ENCODE data around the gene PBX1.

The PBX1 gene

DNA sequence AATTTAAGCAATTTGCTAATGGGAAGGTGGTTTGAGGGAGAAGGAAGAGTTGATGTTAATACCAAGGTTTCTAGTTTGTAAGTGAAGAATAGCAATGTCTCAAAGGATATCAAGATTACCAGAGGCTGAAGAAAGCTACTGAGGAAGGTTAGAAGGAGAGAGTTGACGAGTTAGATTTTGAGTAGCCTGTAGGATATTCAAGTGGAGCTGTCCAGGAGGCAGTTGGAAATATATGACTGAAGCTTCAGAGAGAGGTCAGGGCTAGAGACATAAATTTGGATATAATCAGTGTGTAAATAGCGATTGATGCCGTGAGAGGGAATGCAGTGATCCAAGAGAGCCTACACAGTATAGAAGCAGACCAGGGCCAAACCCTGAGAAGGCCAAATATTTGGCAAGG, 48.4 kb downstream of the PBX1 start:
- no peak for FAIRE-seq
- DNase-seq (ENCODE audit: insufficient read length, low spot score): no peak
- TF ChIP-seq POLR2A (IDR thresholded peaks at IDR 0.05; ENCODE audit: low read depth, low read length): no peak

DNA sequence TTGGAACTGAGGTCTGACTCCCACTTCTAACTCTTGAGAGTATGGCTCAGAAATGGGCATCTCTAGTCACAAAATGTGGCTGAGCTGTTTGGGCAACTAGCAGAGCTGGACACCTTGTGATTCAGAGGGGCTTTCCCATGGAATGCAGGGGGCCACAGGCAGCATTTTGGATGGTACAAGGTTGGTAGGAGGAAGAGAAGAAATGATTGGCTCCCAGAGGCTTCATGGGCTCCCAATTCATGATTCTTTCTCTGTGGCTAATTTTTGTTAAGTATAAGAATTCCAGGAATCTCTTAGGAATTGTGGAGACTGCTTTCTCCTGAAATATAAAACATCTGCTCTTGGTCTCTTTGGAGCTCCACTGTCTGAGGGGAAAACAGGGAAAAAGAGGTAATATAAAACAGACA, 49.7 kb downstream of the PBX1 start:
- TF ChIP-seq POLR2A (IDR thresholded peaks at IDR 0.05; ENCODE audit: low read depth, low read length): no peak
- no peak for FAIRE-seq
- no peak for DNase-seq (ENCODE audit: insufficient read length, low spot score)

DNA sequence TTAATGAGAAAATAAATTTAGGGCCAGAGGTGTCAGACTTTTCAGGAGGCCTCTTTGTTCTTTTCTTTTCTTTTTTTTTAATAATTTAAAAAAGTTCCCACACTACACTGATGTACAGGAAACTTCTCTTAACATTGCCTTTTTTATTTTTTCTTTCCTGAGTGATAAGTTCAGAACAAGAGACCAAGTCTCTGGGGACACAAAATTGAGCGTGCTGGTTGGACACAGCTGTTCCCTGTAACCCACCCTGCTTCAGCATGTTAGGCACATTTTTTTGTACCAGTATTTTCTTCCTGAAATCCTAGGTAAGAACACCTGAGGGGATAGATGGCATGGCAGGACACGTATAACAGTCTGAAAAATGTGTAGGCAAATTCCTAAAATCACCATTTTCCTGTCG, 50.1 kb downstream of the PBX1 start:
- FAIRE-seq: no peak
- no peak for DNase-seq (ENCODE audit: insufficient read length, low spot score)
- TF ChIP-seq POLR2A (IDR thresholded peaks at IDR 0.05; ENCODE audit: low read depth, low read length): no peak

DNA sequence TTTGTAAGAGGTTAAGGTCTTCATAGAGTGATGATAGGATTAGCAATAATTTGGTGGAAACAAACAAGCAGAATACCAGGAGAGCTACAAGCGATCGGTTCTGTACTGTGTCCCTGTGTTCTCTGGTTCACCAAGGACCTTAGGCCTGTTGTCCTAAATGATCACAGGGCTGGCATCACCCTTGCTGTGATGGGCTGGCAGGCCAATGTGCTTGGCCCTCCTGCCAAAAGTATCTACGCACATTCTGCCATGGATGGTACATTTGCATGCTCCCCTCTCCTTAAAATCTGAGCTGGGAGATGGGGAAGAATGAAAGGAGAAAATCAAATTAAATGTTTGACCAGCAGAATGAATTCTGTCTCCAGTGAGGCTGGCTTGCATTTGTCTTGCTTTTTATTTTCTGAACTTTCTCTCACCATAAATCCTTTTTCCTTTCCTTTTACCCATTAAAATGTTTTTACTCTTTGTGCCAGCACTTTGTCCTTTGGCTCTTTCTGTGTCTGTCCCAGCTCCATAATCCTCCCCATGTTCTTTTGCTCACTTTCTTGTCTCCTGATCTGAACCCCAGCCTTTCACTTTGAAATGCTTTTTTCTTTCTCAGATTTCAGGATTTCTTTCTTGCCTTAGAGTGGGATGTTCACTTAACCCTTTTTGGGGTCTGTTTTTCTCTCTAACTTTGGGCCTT, 51.7 kb downstream of the PBX1 start:
- no peak for TF ChIP-seq POLR2A (IDR thresholded peaks at IDR 0.05; ENCODE audit: low read depth, low read length)
- DNase-seq (ENCODE audit: insufficient read length, low spot score): no peak
- no peak for FAIRE-seq

DNA sequence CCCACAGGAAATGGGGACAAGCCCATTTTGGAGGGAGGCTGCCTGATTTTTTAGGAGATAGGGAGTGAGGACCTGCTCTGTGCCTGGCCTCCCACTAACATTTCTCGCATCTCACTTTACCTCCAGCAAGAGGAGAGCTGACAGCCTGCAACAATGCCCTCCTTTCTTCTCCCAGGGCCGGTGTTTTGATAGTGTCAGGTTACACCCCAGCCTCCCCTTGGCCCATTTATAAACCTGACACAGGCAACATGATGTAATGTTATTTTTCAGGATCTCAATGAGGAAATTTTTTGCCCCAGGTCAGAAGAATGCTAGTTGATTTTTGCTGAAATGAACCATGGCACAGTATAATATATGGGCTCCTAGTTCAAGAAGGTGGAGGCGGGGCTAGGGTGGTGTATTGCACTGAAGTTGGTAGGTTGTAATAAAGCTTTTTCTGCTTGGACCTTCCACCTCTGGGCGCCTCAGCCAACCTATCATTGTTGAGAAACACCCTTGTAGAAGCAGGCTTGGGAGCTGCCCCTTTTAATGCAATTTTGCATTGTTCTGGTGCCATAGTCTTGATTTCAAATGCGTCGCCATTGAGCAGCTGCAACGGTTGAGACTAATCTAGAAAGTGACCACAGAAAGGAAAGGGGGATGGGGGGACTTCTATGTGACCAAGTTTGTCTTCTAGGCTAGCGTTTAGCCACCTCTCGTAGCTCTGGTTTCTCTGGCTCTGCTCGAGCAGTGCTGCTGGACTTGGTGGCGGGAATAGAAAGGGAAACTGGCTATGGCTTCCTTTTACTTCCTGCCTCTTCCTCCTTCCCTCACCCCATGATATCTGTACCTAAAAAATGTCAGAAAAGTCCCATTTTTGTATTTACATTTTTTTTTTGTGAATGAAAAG, 53.0 kb downstream of the PBX1 start:
- no peak for TF ChIP-seq POLR2A (IDR thresholded peaks at IDR 0.05; ENCODE audit: low read depth, low read length)
- DNase-seq (ENCODE audit: insufficient read length, low spot score): peak; percentile 71
- FAIRE-seq: peak; percentile 78

DNA sequence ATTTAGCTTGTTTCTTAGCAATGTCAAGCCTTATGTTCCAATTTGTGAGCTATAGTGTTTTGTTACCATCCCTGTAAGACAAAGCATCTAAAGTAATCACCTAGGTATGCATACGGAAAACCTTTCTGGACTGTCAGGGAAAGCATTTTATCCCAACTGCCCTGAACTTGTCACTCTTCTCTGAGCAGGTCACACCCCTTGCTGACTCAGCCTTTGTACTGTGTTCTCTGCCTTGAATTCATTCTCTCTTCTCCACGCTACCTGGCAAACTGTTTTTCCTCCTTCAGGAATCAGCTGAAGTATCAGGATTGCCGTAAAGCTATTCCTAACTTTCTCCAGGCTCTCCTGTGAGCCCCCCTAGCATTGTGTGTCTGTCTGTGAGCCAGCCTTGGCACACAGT, 54.2 kb downstream of the PBX1 start:
- no peak for DNase-seq (ENCODE audit: insufficient read length, low spot score)
- FAIRE-seq: peak; percentile 66
- no peak for TF ChIP-seq POLR2A (IDR thresholded peaks at IDR 0.05; ENCODE audit: low read depth, low read length)

- FAIRE-seq (no peak), DNase-seq (ENCODE audit: insufficient read length, low spot score) (no peak)
- TF ChIP-seq POLR2A (IDR thresholded peaks at IDR 0.05; ENCODE audit: low read depth, low read length): no peak
Observed at GRCh38 chr1:164614316-164614715, 55.3 kb downstream of the PBX1 start.

- no peak for TF ChIP-seq POLR2A (IDR thresholded peaks at IDR 0.05; ENCODE audit: low read depth, low read length)
- no peak for DNase-seq (ENCODE audit: insufficient read length, low spot score)
- no peak for FAIRE-seq
Observed at GRCh38 chr1:164617377-164618201, 58.6 kb downstream of the PBX1 start.

DNA sequence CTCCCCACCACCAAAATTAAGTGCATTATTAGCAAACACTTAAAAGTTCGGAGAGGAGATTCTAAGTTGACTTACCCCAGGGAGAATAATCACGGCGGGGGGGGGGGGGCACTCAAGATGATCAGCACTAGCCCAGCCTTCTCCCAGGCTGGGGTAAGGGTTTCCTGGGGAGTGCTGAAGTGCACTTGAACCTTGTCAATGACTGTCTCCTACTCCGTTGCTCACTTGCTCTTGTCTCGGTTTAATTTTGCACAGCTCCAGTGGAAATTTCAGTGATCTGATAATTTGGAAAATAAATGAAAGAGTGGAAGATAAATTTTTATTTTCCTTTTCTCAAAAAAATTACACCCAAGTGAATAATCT, 59.2 kb downstream of the PBX1 start:
- DNase-seq (ENCODE audit: insufficient read length, low spot score) (no peak), FAIRE-seq (no peak)
- TF ChIP-seq POLR2A (IDR thresholded peaks at IDR 0.05; ENCODE audit: low read depth, low read length): no peak

GRCh38 chr1:164619006-164619784, 60.2 kb downstream of the PBX1 start:
- DNase-seq (ENCODE audit: insufficient read length, low spot score): no peak
- TF ChIP-seq POLR2A (IDR thresholded peaks at IDR 0.05; ENCODE audit: low read depth, low read length): no peak
- FAIRE-seq: no peak

DNA sequence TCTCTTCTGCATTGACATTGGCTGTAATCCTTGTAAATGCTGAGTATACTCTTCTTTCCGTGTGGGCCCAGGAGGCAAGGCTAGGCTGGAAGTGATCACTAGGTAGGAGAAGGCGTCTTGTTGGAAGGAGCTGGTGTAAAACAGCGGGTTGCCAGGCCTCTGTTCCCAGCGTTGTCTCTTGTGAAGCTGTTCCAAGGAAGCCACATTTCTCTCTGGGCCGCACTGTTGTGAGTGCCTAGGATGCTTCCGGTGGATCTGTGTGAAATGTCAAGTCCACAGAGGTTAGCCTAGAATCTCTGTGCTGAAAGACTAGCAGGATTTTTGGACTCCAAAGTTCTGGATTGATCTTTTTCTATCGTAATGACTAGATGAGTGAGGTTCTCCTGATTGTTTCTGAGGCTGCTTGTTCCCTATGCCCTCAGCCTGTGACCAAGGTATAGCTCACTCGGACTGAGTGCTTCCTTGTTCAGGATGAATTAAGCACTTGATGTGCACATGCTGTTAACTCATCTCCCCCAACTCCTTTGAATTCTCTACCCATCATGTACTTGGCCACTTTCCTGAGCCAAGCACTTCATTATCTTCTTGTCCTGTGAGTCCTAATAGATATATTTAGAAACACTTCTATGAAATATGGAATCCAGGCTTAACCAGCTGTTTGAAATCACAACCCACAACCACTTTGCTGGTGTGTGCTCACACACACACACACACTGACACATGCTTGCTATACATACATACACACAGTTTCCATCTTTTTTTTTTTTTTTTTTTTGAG, 63.3 kb downstream of the PBX1 start:
- TF ChIP-seq POLR2A (IDR thresholded peaks at IDR 0.05; ENCODE audit: low read depth, low read length): no peak
- DNase-seq (ENCODE audit: insufficient read length, low spot score): no peak
- FAIRE-seq: no peak

GRCh38 chr1:164623805-164624204, 64.8 kb downstream of the PBX1 start:
- DNase-seq (ENCODE audit: insufficient read length, low spot score) (no peak), FAIRE-seq (no peak)
- TF ChIP-seq POLR2A (IDR thresholded peaks at IDR 0.05; ENCODE audit: low read depth, low read length): no peak

DNA sequence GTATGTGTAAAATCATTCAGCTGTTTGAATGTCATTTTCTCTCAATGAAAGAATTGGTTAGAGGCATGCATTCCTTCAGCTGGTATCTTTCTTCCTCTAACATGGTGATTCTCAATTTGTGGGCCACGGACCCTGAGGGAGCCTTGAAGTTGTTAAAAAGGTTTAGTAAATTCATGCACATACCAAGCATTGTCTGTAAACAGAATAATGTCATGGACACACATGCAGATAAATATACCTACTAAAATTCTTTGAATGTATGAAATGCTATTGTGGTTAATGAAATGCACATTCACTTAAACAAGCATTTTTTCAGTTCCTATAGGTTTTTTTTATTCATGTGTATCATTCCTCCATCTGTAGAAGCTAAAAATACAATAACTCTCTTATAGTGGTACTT, 65.4 kb downstream of the PBX1 start:
- no peak for DNase-seq (ENCODE audit: insufficient read length, low spot score)
- no peak for TF ChIP-seq POLR2A (IDR thresholded peaks at IDR 0.05; ENCODE audit: low read depth, low read length)
- FAIRE-seq: no peak
